Activated T-cell treated with anti-CD3 and anti-CD28 coated beads for 48 hours (primary cell): ENCODE measurements around the gene VASP.
"Not testable (repeated sequence)": the region's sequence is repeated elsewhere in the genome, so short reads cannot be mapped to it uniquely, and the experiment has no call there.

Source experiments
- DNase-seq: peaks from one replicate; pipeline ENCODE4 v3.0.0-alpha.2; 2020; ENCODE audit warnings: low read depth

Gene VASP

GRCh38 chr19:45497791-45498190 lies 9.5 kb upstream of the VASP start:
- no peak for DNase-seq

DNA sequence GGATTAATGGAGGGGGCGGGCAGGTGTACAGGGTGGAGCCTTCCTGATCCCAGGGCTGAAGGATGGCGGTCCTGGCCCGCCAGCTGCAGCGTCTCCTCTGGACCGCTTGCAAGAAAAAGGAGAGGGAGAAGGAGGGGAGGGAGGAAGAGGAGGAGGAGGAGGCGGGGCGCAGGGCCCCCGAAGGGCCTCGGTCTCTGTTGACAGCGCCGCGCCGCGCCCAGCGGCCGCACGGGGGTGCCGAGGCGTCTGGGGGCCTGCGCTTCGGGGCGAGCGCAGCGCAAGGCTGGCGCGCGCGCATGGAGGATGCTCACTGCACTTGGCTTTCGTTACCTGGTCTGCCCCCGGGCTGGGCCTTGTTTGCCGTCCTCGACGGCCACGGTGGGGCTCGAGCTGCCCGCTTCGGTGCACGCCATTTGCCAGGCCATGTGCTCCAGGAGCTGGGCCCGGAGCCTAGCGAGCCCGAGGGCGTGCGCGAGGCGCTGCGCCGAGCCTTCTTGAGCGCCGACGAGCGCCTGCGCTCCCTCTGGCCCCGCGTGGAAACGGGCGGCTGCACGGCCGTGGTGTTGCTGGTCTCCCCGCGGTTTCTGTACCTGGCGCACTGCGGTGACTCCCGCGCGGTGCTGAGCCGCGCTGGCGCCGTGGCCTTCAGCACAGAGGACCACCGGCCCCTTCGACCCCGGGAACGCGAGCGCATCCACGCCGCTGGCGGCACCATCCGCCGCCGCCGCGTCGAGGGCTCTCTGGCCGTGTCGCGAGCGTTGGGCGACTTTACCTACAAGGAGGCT lies 8.7 kb upstream of the VASP start, which contains the start of gene PPM1N:
Gene PPM1N, plus strand, starts transcription at position 33 of the 785 bp plus-strand sequence. Its CDS starts 30 bp downstream, at position 63.
- DNase-seq = peak; percentile 68

- DNase-seq = peak; percentile 72
Measured at GRCh38 chr19:45499196-45500180, 7.8 kb upstream of the VASP start.

- DNase-seq = no peak
Measured at GRCh38 chr19:45500918-45501729, 6.2 kb upstream of the VASP start.

GRCh38 chr19:45501730-45502014 lies 5.6 kb upstream of the VASP start:
- DNase-seq = no peak

DNA sequence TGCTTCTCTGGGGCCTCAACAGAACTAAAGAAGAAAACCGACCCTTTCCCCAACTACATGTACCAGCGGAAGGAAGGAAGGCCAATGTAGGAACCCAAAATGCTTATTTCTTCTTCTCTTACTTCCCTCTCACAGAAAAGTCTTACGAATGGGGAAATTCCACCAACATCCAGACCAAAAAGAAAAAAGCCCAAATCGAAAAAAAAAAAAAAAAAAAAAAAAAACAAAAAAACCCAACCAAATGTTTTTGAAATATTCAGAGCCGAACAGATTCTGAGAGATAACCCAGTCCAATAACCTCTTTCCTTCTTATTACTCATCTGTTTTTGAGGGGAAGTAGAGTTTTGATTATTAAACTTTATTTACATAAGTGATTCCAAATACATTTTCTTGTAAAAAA lies 5.2 kb upstream of the VASP start:
- DNase-seq = no peak

- DNase-seq = no peak
Measured at GRCh38 chr19:45503909-45504308, 3.4 kb upstream of the VASP start.

GRCh38 chr19:45505151-45505995 lies 1.9 kb upstream of the VASP start:
- no peak for DNase-seq

DNA sequence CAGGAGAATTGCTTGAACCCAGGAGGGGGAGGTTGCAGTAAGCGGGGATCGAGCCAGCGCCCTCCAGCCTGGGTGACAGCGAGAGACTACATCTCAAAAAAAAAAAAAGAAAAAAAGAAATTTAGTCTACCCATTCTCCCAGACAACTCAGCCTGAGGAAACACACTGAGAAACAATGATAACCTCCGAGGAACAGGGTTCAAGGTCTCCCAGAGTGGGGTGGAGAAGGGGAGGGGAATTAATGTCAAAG lies 1.4 kb upstream of the VASP start:
- DNase-seq = no peak

GRCh38 chr19:45506246-45506988 lies 862 bp upstream of the VASP start:
- peak; percentile 98 for DNase-seq

GRCh38 chr19:45507872-45508416 lies 665 bp downstream of the VASP start:
- no peak for DNase-seq

- DNase-seq = peak; percentile 46
Measured at GRCh38 chr19:45508417-45508860, 1.2 kb downstream of the VASP start.

- DNase-seq = no peak
Measured at GRCh38 chr19:45508861-45509691, 1.8 kb downstream of the VASP start.

DNA sequence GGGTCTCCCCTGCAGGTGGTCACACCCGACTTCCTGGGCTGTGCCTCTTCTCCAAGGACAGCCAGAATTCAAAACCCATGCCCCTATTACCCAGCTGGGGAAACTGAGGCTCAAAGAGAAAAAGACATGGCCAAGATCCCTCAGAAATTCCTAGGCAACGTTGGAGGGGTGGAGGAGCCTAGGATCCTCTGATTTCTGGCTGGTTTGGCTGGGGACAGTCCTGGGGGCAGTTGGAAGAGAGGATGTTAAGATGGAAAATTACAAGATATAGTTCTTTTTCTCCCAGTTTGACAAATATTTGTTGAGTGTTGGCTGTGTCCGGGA lies 2.4 kb downstream of the VASP start:
- no peak for DNase-seq

DNA sequence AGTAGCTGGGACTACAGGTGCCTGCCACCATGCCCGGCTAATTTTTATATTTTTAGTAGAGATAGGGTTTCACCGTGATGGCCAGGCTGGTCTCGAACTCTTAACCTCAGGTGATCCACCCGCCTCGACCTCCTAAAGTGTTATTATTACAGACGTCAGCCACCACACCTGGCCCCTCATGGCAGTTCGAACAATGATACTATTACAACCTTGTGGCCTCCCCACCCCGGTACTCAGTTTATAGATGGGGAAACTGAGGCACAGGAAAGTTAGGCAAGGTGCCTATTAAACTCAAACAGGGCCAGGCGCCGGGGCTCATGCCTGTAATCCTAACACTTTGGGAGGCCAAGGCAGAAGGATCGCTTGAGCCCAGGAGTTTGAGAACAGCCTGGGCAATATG lies 3.1 kb downstream of the VASP start:
- DNase-seq = not testable (repeated sequence)

GRCh38 chr19:45511074-45511473 lies 3.8 kb downstream of the VASP start:
- no peak for DNase-seq

DNA sequence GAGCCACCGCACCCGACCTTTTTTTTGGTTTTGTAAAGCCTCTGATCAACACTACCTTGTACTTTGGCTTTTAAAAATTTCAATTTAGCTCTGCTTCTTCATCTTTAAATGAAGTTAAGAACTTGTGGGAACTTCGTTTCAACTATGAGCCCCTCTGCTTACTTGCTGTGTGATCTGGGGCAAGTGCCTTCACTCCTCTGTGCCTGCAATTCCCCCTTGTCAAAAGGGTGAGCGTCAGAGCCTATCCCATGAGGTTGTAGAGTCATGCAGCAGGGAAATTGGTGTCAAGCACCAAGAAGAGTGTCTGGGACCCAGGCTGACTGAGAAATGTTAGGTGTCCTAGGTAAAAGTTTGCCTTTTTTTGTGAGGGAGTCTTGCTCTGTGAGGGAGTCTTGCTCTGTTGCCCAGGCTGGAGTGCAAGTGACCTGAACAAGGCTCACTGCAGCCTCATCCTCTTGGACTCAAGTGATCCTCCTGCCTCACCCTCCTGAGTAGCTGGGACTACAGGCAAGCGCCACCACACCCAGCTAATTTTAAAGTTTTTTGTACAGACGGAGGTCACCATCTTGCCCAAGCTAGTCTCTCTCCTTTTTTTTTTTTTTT lies 5.7 kb downstream of the VASP start:
- DNase-seq = no peak

- DNase-seq = no peak
Measured at GRCh38 chr19:45514376-45515051, 7.2 kb downstream of the VASP start.
